ENCODE data around the gene DBR1. TPM values are rescaled to one million over a fixed set of nuclear protein-coding genes. Genes with fewer than 3 reads are reported as not detected.
A peak's percentile ranks its signal among the peaks of the same experiment; 100 is the strongest.

DBR1 gene
- total and polyA plus RNA-seq, 9 of the 15 experiments (the other 6 are each of a cell fraction or from before 2014, with no cell fraction given): 2.7 to 14.1 (median 10.9) TPM

- no peak for TF ChIP-seq TSHZ1 (CRISPR knock-in tag; IDR thresholded peaks at IDR 0.05)
- TF ChIP-seq ZKSCAN3 (CRISPR knock-in tag; IDR thresholded peaks at IDR 0.05): no peak
- no peak for TF ChIP-seq USF1 (CRISPR knock-in tag; IDR thresholded peaks at IDR 0.05)
- no peak for TF ChIP-seq ZNF140 (CRISPR knock-in tag; IDR thresholded peaks at IDR 0.05)
- no peak for TF ChIP-seq TRIM25 (IDR thresholded peaks at IDR 0.05; ENCODE audit: borderline replicate concordance)
- no peak for TF ChIP-seq U2AF1 (optimal IDR thresholded peaks at IDR 0.05; ENCODE audit: low read depth, low read length)
- TF ChIP-seq SMC3 (conservative IDR thresholded peaks at IDR 0.05; ENCODE audit: insufficient read depth, low read depth, low read length): peak; percentile 47; the same call in 1 of the 2 replicates
- TF ChIP-seq FOXA3 (CRISPR knock-in tag; conservative IDR thresholded peaks at IDR 0.05 in 1 of 2, IDR thresholded peaks at IDR 0.05 in 1 of 2): peak in 1 of 2 experiments; percentile 55; a peak in 1 of 4 replicates
- TF ChIP-seq CBX8 (IDR thresholded peaks at IDR 0.05; ENCODE audit: borderline replicate concordance, extremely low read depth, low read depth, low read length, poor library complexity, severe bottlenecking): no peak
- TF ChIP-seq MAX (CRISPR knock-in tag; IDR thresholded peaks at IDR 0.05): no peak
- peak; percentile 81 to 88 for TF ChIP-seq RAD21 (CRISPR knock-in tag; conservative IDR thresholded peaks at IDR 0.05 in 1 of 2, IDR thresholded peaks at IDR 0.05 in 1 of 2)
- no peak for TF ChIP-seq PTRF (tag; IDR thresholded peaks at IDR 0.05)
- TF ChIP-seq ARID3A (IDR thresholded peaks at IDR 0.05; ENCODE audit: borderline replicate concordance, low read depth, low read length): peak; percentile 74; the same call in 1 of the 2 replicates
- TF ChIP-seq SAP30 (IDR thresholded peaks at IDR 0.05; ENCODE audit: borderline replicate concordance, insufficient read depth, low read depth, low read length, poor library complexity, severe bottlenecking): no peak
- TF ChIP-seq BDP1 (IDR thresholded peaks at IDR 0.05; ENCODE audit: insufficient read depth, insufficient read length): no peak
- TF ChIP-seq FIP1L1 (IDR thresholded peaks at IDR 0.05; ENCODE audit: low read depth, low read length, poor library complexity, severe bottlenecking): no peak
- TF ChIP-seq NELFE (IDR thresholded peaks at IDR 0.05; ENCODE audit: insufficient read depth, insufficient read length): no peak
- TF ChIP-seq SRSF7 (optimal IDR thresholded peaks at IDR 0.05; ENCODE audit: low read depth, low read length): no peak
These were observed 5.8 kb upstream of the DBR1 start (continued) for GRCh38 chr3:138180375-138181029.

Data from K562 (cell line).